ENCODE measurements around the gene TYMS.

The TYMS gene

GRCh38 chr18:647304-647703, 10.1 kb upstream of the TYMS start:
- no peak for FAIRE-seq

- FAIRE-seq, result no peak
Observed at GRCh38 chr18:649341-649740, 8.1 kb upstream of the TYMS start.

- no peak for FAIRE-seq
Observed at GRCh38 chr18:650428-650858, 7.0 kb upstream of the TYMS start.

DNA sequence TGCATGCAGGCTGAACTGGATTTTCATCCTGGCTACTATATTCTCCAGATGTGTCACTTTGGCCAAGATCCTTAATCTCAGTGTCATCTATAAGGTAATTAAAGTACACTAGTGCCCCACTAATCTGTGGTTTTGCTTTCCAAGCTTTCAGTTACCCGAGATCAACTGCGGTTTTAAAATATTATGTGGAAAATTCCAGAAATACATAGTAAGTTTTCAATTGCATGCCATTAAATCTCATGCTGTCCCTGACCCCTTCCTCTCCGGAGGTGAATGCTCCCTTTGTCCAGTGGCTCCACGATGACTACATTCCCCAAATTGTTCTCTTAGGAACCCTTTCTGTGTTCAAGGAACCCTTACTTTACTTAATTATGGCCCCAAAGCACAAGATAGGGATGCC, 5.3 kb upstream of the TYMS start:
- no peak for FAIRE-seq

DNA sequence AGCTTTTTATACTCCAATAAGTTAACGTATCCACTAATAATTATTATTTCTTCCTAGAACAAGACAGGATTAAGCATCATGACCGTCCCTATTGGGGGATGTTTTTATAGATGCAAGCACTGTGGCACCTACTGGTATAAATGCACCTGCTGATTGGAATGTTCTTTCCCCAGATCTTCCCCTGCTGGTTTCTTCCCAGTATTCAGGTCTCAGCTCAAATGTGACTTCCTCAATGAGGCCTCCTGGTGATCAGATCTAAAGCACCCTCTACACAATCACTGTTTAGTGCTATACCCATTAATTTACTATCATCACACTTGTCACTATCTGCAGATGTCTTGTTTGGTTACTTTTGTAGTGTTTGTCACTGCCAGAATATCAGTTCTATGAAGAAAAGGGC, 3.9 kb upstream of the TYMS start:
- no peak for FAIRE-seq

DNA sequence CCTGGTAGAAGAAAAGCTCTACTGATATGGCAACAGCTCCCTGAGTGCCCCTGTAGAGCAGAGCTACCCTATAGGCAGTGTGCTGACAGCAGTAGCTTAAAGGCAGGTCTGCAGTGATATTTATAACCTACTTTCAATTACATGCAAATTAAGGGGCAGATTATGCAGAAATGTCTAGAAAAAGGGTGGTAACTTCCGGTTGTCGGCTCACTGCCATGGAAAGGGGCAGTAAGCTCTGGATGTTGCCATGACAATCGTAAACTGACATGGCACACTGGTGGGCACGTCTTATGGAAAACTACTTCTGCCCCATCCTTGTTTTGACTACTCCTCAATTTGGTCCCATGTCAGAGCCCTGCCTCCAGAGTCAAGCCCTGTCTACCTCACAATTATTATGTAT, 2.9 kb upstream of the TYMS start:
- FAIRE-seq, result no peak

- no peak for FAIRE-seq
Observed at GRCh38 chr18:655445-655844, 2.0 kb upstream of the TYMS start.

DNA sequence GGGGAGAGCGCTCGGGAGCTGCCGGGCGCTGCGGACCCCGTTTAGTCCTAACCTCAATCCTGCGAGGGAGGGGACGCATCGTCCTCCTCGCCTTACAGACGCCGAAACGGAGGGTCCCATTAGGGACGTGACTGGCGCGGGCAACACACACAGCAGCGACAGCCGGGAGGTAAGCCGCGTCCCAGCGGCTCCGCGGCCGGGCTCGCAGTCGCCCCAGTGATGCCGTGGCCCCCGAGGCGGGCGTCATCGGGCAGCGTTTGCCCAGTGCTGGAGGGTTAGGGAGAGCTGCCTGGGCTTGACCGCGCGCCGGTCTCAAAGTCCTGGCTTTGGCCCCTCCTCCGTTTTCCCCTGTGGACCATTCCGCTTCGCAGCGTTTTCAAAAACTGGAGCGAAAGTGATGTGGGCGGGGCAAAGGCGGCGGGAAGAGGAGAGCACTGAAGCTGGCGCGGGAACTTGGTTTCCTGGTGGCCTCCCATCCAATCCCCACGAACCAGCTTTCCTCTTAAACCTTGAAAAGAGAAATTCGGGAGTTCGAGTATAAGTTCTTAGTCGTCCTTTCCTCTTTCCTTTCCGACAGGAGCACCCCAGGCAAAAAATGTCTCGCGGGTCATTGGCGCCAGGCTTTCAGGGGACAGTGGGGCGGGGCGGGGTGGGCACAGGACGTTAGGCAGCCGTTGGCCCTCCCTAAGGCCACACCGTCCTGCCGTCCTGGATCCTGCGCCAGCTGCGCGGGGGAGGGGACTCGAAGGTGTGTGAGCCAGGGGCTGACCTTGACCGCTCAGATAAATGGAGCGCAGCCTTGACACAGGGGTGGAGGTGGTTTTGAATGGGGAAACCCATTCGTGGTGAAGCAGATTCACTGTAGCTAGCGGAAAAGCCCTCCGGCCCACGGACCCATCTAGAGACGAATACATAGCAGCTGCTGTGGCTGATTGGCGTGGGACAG, 821 bp downstream of the TYMS start:
- FAIRE-seq, result no peak

GRCh38 chr18:658947-659533, 1.6 kb downstream of the TYMS start:
- FAIRE-seq, result no peak

DNA sequence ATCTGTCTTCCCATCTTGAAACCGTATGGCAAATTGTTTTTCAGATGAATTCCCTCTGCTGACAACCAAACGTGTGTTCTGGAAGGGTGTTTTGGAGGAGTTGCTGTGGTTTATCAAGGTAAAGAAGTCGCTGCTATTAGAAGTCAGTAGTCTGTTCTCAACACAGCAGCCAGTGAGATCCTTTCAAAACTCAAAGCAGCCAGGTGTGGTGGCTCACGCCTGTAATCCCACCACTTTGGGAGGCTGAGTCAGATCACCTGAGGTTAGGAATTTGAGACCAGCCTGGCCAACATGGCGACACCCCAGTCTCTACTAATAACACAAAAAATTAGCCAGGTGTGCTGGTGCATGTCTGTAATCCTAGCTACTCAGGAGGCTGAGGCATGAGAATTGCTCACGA, 2.1 kb downstream of the TYMS start:
- FAIRE-seq, result no peak

- FAIRE-seq, result no peak
Observed at GRCh38 chr18:662197-662596, 4.7 kb downstream of the TYMS start.

DNA sequence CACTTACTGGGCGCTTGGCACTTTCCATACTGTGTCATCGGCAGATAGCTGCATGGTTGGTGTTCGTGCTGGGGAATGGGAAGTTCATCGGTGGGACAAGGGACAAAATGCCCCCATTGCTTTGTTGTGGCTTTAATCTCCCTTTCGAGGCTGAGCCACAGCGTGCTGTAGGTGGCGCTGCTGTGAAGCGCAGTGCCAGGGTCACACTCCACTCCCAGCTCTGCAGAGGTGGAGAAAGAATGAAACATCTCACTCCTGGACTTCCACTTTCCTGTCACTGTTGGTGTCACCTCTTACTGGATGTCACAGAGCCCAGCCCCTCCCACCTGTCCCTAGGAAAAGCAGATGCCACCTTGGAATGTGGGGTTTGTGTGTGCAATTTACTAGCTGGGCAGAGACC, 8.7 kb downstream of the TYMS start:
- FAIRE-seq, result no peak

DNA sequence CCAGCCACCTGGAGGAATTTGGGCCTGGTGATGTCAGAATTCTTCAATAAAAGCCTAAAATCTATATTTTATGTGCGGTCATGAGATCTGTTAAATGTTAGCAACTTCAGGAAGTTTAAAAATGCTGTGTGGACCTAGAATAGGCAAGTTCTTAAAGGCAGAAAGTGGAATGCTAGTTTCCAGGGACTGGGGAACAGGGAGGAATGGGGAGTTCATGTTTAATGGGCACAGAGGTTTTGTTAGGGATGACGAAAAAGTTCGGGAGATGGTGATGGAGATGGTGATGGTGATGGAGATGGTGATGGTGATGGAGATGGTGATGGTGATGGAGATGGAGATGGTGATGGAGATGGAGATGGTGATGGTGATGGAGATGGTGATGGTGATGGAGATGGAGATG, 9.2 kb downstream of the TYMS start:
- no peak for FAIRE-seq

DNA sequence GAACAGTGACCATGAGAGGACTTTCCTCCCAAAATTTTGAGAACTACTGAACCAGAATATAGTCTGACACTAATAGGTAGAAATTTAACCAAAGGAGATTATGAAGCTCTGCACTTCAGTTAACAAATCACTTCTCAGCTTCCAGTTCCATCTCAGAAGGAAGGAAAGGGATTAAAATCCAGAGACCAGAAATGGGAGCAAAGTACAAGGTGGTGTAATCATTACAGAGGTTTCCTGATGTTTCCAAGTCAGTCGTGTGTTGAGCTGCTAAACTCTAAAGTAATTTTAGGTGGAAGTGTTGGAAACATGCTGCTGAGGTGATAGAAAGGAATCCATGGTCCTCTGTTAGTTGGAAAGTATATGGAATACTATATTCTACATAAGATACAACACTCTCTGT, 10.8 kb downstream of the TYMS start:
- no peak for FAIRE-seq

- no peak for FAIRE-seq
Observed at GRCh38 chr18:669077-669476, 11.6 kb downstream of the TYMS start.

DNA sequence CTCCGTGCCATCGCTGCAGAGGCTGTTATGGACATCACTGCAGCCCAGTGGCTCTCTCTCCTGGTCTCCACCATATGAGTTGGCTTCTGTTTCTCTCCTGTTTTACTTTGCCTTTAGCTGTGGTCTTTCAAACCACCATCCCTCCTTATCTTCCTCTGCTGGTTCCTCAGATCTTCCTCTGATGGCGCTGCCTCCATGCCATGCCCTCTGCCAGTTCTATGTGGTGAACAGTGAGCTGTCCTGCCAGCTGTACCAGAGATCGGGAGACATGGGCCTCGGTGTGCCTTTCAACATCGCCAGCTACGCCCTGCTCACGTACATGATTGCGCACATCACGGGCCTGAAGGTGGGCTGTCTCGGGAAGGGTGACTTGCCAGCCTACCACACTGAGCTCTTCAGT, 13.1 kb downstream of the TYMS start:
- FAIRE-seq, result no peak

GRCh38 chr18:671405-671804, 14.0 kb downstream of the TYMS start:
- no peak for FAIRE-seq

DNA sequence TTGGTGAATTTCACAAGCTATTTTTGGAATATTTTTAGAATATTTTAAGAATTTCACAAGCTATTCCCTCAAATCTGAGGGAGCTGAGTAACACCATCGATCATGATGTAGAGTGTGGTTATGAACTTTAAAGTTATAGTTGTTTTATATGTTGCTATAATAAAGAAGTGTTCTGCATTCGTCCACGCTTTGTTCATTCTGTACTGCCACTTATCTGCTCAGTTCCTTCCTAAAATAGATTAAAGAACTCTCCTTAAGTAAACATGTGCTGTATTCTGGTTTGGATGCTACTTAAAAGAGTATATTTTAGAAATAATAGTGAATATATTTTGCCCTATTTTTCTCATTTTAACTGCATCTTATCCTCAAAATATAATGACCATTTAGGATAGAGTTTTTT, 15.9 kb downstream of the TYMS start:
- FAIRE-seq, result no peak

- FAIRE-seq, result no peak
Observed at GRCh38 chr18:673769-674168, 16.3 kb downstream of the TYMS start.

- no peak for FAIRE-seq
Observed at GRCh38 chr18:675307-675706, 17.9 kb downstream of the TYMS start.

- FAIRE-seq, result no peak
Observed at GRCh38 chr18:676069-676468, 18.6 kb downstream of the TYMS start.

DNA sequence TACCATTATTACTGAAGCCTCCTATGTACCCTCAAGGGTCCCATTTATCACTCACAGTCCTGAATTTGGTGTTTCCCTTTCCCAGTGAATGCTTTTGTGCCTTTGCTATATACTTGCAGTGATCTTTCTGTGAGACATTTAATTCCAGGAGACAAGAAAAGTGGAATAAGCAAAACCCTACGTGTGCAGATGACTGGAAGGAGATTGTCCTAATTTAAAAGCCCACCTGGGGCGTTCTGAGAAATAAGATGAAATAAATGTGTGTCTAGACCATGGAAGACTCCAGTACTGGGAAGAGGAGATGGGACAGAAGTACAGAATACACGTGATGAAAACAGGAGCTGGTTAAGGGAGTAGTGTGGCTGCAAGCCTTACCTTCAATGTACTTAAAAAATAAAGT, 19.3 kb downstream of the TYMS start:
- FAIRE-seq, result no peak

DNA sequence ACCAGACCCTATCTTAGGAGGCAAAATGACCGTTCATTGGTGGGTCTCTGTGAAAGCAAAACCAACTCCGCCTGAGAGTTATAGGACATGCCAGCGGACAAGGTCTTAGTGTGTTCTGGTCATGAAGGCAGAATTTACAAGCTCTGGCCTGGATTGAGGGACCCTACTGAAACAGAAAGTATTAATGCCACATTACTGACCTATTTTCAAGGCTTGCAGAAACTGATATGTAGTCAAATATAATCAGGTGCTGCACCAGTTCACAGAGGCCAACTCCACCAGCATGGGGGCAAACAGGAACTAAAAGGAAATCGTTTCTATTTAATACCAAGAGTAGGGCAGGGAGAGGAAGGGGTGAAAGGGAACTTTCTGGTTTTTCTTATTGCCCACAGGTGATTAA, 19.7 kb downstream of the TYMS start:
- FAIRE-seq, result no peak

DNA sequence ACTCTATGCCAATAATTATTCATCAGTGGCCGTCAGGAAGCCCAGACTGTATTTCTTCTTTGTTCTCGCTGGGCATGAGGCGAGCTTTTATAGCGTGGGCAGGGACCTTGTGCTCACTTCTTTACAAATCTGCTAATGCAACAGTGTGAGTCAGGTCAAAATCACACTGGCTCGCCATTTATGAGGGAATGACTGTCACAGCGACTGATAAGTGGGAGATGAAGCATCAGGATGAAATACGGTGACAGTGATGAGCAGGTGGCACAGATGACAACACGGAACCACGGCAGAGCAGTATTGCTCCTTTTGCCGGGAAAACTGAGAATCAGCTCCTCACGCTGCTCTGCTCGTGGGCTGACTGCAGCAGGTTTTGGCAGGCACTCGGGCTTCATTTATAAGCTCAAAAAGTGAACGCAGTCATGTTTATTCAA, 20.5 kb downstream of the TYMS start:
- FAIRE-seq, result no peak
